NCI-H82 treated with DMSO at 0.1 percent for 48 hours (cell line): ENCODE data around the gene KDM2A.
"Not testable (repeated sequence)": the region's sequence is repeated elsewhere in the genome, so short reads cannot be mapped to it uniquely, and the experiment has no call there.

ENCODE experiments used
- DNase-seq: peaks from one replicate; lab custom pipeline; 2025; ENCODE audit not compliant: unreplicated experiment; lab: John Stamatoyannopoulos, UW

KDM2A gene

GRCh38 chr11:67256477-67257135 is 137.5 kb downstream of the KDM2A start:
- no peak for DNase-seq

- DNase-seq, result no peak
These were observed 141.3 kb downstream of the KDM2A start for GRCh38 chr11:67260406-67260805.

- DNase-seq, result not testable (repeated sequence)
These were observed 142.0 kb downstream of the KDM2A start for GRCh38 chr11:67260885-67261639.

- no peak for DNase-seq
These were observed 142.5 kb downstream of the KDM2A start for GRCh38 chr11:67261640-67261945.

GRCh38 chr11:67261946-67262681 is 143.1 kb downstream of the KDM2A start:
- no peak for DNase-seq

- peak; percentile 45 for DNase-seq
These were observed 143.9 kb downstream of the KDM2A start for GRCh38 chr11:67262731-67263675.

GRCh38 chr11:67264260-67264659 is 145.2 kb downstream of the KDM2A start:
- no peak for DNase-seq

GRCh38 chr11:67264877-67265632 is 146.0 kb downstream of the KDM2A start:
- DNase-seq, result no peak

- DNase-seq, result no peak
These were observed 146.8 kb downstream of the KDM2A start for GRCh38 chr11:67265633-67266448.

- no peak for DNase-seq
These were observed 147.6 kb downstream of the KDM2A start, which contains the start of gene GRK2 for GRCh38 chr11:67266449-67267187. Gene GRK2, plus strand, starts transcription at chr11:67266473. Its CDS starts 227 bp downstream, at chr11:67266700.

- no peak for DNase-seq
These were observed 148.4 kb downstream of the KDM2A start for GRCh38 chr11:67267188-67268080.

GRCh38 chr11:67268081-67268961 is 149.3 kb downstream of the KDM2A start:
- no peak for DNase-seq

- DNase-seq, result no peak
These were observed 149.9 kb downstream of the KDM2A start for GRCh38 chr11:67268962-67269268.

- no peak for DNase-seq
These were observed 150.6 kb downstream of the KDM2A start for GRCh38 chr11:67269401-67270255.

GRCh38 chr11:67270256-67271204 is 151.5 kb downstream of the KDM2A start:
- no peak for DNase-seq
